Middle frontal gyrus (tissue), 1 donor: ENCODE measurements around the gene HBE1.
"Not testable (repeated sequence)": the region's sequence is repeated elsewhere in the genome, so short reads cannot be mapped to it uniquely, and the experiment has no call there.

Experiments used
- DNase-seq: peaks from one replicate; pipeline ENCODE4 v3.0.0-alpha.2; 2015; ENCODE audit warnings: low spot score; ENCODE audit errors: extremely low spot score

Gene HBE1

DNA sequence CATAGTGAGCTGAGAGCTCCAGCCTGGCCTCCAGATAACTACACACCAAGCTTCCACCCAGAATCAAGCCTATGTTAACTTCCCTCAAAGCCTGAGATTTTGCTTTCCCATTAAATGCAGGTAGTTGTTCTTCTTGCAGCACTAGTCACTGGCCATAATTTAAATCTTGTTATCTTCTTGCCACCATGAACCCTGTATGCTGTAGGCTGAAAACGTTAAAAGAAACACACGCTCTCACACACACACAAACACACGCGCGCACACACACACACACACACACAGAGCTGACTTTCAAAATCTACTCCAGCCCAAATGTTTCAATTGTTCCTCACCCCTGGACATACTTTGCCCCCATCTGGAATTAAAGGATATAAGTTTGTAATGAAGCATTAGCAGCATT lies 16.3 kb downstream of the HBE1 start:
- not testable (repeated sequence) for DNase-seq

GRCh38 chr11:5252919-5253265 lies 16.9 kb downstream of the HBE1 start:
- DNase-seq: no peak

GRCh38 chr11:5252192-5252918 lies 17.4 kb downstream of the HBE1 start:
- no peak for DNase-seq

DNA sequence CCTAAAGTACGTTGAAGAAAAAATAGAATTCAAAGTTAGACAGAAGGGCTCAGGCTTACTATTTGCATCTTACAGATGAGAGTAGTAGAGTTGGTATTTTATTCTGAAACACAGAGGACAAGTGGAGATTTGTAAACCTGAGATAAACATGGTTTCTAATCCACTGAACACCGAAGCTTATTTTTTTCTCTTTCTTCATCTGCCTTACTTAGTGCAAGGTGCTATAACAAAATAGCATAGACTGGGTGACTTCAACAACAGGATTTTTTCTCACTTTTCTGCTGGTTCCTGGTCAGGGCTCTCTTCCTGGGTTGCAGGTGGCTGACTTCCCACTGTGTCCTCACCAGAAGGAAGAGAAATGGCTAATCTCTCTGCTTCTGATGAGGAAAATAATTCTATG lies 18.0 kb downstream of the HBE1 start:
- DNase-seq: no peak

- no peak for DNase-seq
Measured at GRCh38 chr11:5250543-5251204, 19.1 kb downstream of the HBE1 start.

GRCh38 chr11:5249807-5250396 lies 19.8 kb downstream of the HBE1 start, which contains the start of gene HBG1:
TSS of gene HBG1 (minus strand) at chr11:5249857. CDS start at chr11:5249804, 53 bp downstream.
- not testable (repeated sequence) for DNase-seq

DNA sequence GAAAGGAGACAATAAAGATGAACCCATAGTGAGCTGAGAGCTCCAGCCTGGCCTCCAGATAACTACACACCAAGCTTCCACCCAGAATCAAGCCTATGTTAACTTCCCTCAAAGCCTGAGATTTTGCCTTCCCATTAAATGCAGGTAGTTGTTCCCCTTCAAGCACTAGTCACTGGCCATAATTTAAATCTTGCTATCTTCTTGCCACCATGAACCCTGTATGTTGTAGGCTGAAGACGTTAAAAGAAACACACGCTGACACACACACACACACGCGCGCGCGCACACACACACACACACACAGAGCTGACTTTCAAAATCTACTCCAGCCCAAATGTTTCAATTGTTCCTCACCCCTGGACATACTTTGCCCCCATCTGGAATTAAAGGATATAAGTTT lies 21.2 kb downstream of the HBE1 start:
- DNase-seq: not testable (repeated sequence)

GRCh38 chr11:5247472-5248192 lies 22.1 kb downstream of the HBE1 start:
- no peak for DNase-seq

DNA sequence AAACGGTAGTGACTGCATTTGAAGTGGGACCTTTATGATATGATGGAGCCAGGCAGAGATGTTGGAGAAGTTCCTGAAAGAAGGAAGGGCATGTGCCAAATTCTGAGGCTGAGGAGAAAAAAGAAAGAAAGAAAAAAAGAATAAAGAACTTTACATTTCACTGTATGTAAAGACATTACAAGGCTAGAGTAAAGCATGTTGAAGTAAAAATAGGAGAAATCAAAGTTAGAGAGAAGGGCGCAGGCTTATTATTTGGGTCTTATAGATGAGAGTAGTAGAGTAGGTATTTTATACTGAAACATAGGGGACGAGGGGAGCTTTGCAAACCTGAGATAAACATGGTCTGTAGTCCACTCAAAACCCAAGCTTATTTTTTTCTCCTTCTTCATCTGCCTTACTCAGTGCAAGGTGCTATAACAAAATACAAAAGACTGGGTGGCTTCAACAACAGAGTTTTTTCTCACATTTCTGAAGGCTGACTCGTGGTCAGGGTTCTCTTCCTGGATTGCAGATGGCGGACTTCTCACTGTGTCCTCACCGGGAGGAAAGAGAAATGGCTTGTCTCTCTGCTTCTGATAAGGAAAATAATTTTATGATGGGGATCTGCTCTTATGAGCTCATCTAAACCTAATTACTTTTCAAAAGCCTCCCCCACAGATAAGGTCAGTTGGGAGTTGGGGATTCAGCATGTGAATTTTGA lies 22.8 kb downstream of the HBE1 start:
- no peak for DNase-seq

- no peak for DNase-seq
Measured at GRCh38 chr11:5245155-5245554, 24.6 kb downstream of the HBE1 start.

DNA sequence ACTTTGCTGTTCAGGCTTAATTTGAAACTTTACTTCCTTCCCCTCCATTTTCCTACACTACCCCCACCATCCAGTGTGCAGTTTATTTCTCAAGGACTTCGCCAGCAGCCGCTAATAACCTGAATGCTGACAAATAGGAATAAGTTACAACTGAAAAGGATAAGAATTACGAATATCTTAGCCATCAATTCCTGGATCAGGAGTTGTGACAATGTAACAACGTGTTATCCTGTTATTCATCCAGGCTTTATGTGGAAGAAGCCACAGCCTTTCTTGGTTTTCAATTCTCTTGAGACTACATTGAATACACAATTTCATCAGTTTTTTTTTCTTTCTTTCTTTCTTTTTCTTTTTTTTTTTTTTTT lies 25.9 kb downstream of the HBE1 start:
- DNase-seq: no peak

- DNase-seq: no peak
Measured at GRCh38 chr11:5242933-5243815, 26.6 kb downstream of the HBE1 start.

- DNase-seq: no peak
Measured at GRCh38 chr11:5242208-5242607, 27.5 kb downstream of the HBE1 start.

DNA sequence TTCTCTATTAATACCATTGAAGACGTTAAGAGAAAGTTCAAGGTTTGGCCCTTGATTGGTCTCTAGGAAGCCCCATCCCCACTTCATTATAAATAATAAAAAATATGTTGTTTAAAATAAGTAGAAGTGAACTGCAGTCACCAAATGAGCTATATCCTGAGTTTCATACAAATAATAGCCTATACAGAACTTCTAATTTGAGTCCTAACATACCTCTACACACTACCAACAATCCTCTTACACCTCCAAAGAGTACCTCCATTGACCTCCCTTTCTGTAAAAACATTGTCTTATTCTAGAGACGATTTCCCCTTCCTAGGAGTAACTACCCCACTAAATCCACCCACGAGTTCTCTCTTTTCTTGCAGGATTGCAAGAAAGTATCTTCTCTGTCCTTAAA lies 28.3 kb downstream of the HBE1 start:
- DNase-seq: no peak

DNA sequence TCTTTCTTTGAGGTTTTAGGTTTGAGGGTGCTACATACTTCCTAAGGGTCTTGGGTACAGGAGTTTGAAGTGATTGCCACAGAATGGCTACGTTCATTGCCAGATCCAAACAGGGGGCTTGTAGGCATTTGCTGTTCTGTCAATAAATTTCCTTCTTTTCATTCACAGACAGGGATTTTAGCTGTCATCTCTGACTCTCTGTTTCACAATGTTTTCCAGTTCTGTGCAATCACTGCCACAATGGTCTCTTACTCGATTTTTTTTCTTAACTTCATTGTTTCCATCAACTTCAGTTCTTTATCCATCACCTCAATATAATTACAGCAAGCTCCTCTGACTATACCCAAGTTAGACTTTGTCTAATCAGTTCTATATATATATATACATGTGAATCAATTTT lies 29.3 kb downstream of the HBE1 start:
- no peak for DNase-seq

DNA sequence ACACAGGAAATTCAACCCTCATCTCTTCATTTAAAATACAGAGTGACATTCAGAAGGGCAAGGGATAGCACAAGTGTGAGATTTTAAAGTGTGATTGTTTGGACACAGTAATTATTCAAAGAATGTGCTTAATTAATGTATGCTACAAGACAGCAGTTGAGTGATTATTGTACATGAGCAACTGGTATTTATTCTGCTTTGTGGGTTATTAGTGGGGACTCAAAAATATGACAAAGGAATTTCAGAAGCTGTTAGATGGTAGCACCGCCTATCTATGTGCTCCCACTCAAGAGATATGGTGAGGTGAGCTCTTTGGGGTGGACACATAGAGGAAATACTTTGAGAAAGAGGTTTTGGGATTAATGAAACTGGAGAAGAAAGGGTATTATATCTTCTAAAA lies 29.7 kb downstream of the HBE1 start:
- DNase-seq: no peak

- DNase-seq: no peak
Measured at GRCh38 chr11:5239046-5239445, 30.7 kb downstream of the HBE1 start.

GRCh38 chr11:5238486-5238885 lies 31.3 kb downstream of the HBE1 start:
- no peak for DNase-seq

DNA sequence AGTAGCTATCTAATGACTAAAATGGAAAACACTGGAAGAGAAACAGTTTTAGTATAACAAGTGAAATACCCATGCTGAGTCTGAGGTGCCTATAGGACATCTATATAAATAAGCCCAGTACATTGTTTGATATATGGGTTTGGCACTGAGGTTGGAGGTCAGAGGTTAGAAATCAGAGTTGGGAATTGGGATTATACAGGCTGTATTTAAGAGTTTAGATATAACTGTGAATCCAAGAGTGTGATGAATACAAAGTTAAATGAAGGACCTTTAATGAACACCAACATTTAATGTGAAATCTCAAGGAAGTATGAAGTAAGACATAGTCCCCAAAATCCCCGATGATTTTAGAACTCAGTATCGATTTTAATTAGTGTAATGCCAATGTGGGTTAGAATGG lies 32.3 kb downstream of the HBE1 start:
- no peak for DNase-seq

DNA sequence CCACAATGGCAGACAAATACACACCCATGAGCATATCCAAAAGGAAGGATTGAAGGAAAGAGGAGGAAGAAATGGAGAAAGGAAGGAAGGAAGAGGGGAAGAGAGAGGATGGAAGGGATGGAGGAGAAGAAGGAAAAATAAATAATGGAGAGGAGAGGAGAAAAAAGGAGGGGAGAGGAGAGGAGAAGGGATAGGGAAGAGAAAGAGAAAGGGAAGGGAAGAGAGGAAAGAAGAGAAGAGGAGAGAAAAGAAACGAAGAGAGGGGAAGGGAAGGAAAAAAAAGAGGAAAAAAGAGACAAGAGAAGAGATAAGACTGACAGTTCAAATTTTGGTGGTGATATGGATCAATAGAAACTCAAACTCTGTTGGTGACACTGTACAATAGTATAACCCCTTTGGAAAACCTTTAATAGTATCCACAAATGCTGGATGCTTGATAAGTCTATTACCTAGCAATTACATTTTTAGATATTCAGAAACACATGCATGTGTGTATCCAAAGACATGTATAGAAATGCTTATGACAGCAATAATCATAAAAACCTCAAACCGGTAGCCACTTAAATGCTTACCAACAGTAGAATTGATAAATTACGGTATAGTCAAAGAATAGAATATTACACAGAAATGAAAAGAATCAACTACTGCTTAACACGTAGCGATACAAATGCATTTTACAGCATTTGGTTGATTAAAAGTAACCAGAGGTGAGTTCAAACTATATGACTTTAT lies 34.2 kb downstream of the HBE1 start:
- DNase-seq: no peak
